K562 (cell line): ENCODE data around the gene HMOX2. TPM values are rescaled to one million over a fixed set of nuclear protein-coding genes. Genes with fewer than 3 reads are reported as not detected.

Source experiments
- ATAC-seq: fragments of 200-7000 bp; cut with Tn5 transposase; 3 replicates; pipeline ENCODE4 v1.9.1; 2020; ENCODE audit warnings: moderate library complexity
- BruUV-seq: library from RNA; stranded (reverse); fragments of 400-500 nt; replicated peaks from 2 replicates; lab custom pipeline; 2021; lab: Mats Ljungman, UMichigan
- CTCF ChIA-PET: fragments of 300-600 bp; formaldehyde crosslinking; extraction: SDS; loops from one replicate; lab custom pipeline; 2021; ENCODE audit warnings: low intra/inter-chr PET ratio; lab: Yijun Ruan, JAX
- POLR2A ChIA-PET: fragments of 300-600, 350-650 bp; sonication (Branson Sonifier 250); formaldehyde crosslinking; extraction: SDS; loops from one replicate; lab custom pipeline; 2021; ENCODE audit warnings: antibody characterized with exemption, inconsistent platforms; lab: Yijun Ruan, JAX
- DNase-seq, 4 experiments: peaks; one replicate each; pipeline versions ENCODE4 v3.0.0 to v3.0.0-alpha.2; 2011 to 2018; ENCODE audit warnings: low spot score in 3 of 4, mixed read lengths in 3 of 4; ENCODE audit errors: extremely low read depth in 1 of 4
- FAIRE-seq: peaks from 2 replicates; lab custom pipeline; 2011; peaks lifted over from hg19 to GRCh38; lab: Jason Lieb, UNC
- H2AFZ ChIP-seq: 2 replicates; pipeline ENCODE4 v1.6.0; 2011; ENCODE audit warnings: low read depth, low read length, control low read depth, inconsistent platforms
- H3K27ac ChIP-seq: fragments of 200-600 bp; 3 replicates; pipeline ENCODE4 v1.8.0; 2011; ENCODE audit warnings: low read depth, mild to moderate bottlenecking, control low read depth, inconsistent platforms, low read length, moderate library complexity, mixed read lengths; ENCODE audit errors: extremely low read depth
- H3K27me3 ChIP-seq, 2 experiments: fragments of 300-600 bp in 1 of 2; 2 replicates in 1 of 2; 3 replicates in 1 of 2; pipeline versions ENCODE4 v1.6.0 to v1.8.0; 2011; ENCODE audit warnings: inconsistent platforms in 2 of 2, low read length in 2 of 2, mild to moderate bottlenecking in 1 of 2, mixed read lengths in 1 of 2, moderate library complexity in 1 of 2; ENCODE audit not compliant: control insufficient read depth in 2 of 2, insufficient read depth in 2 of 2
- H3K36me3 ChIP-seq: fragments of 300-600 bp; 3 replicates; pipeline ENCODE4 v1.8.0; 2011; ENCODE audit warnings: mild to moderate bottlenecking, low read length, inconsistent platforms; ENCODE audit not compliant: control insufficient read depth, insufficient read depth
- H3K4me1 ChIP-seq, 2 experiments: fragments of 200-600 bp in 1 of 2; replicated peaks in 1 of 2; 2 replicates in 1 of 2; 3 replicates in 1 of 2; pipeline versions ENCODE4 v1.5.1 to v1.8.0; 2011; ENCODE audit warnings: inconsistent platforms in 2 of 2, low read length in 2 of 2, mild to moderate bottlenecking in 1 of 2, mixed read lengths in 1 of 2, moderate library complexity in 1 of 2; ENCODE audit not compliant: control insufficient read depth in 2 of 2, insufficient read depth in 2 of 2
- H3K4me2 ChIP-seq: 2 replicates; pipeline ENCODE4 v1.6.1; 2011; ENCODE audit warnings: low read length, control low read depth, inconsistent platforms, mixed read lengths; ENCODE audit not compliant: insufficient read depth
- H3K4me3 ChIP-seq: fragments of 200-600 bp; sonication (generic), shearing (Covaris generic); 2 replicates; pipeline ENCODE4 v1.5.1; 2016; ENCODE audit warnings: control low read depth, inconsistent platforms
- H3K79me2 ChIP-seq: fragments of 200-600 bp; 3 replicates; pipeline ENCODE4 v1.8.0; 2011; ENCODE audit warnings: low read length, inconsistent platforms; ENCODE audit not compliant: control insufficient read depth, insufficient read depth
- H3K9ac ChIP-seq, 2 experiments: 2 replicates each; pipeline versions ENCODE4 v1.6.0 to v1.6.1; 2011; ENCODE audit warnings: low read depth in 2 of 2, low read length in 2 of 2, control low read depth in 1 of 2, inconsistent platforms in 1 of 2, mild to moderate bottlenecking in 1 of 2, mixed read lengths in 1 of 2; ENCODE audit not compliant: insufficient read depth in 1 of 2
- H3K9me1 ChIP-seq: one replicate; pipeline ENCODE4 v1.6.0; 2011; ENCODE audit warnings: inconsistent platforms, mild to moderate bottlenecking, low read length, moderate library complexity; ENCODE audit not compliant: control insufficient read depth, insufficient read depth
- H3K9me3 ChIP-seq: replicated peaks from 2 replicates; pipeline ENCODE4 v1.5.1; 2011; ENCODE audit warnings: low read depth, low read length, inconsistent platforms; ENCODE audit not compliant: control insufficient read depth, insufficient read depth
- H4K20me1 ChIP-seq: replicated peaks from 2 replicates; pipeline ENCODE4 v1.6.1; 2011; ENCODE audit warnings: low read length, inconsistent platforms, mixed read lengths; ENCODE audit not compliant: control insufficient read depth, insufficient read depth
- KLF13 ChIP-seq: fragments of 450-650 bp; IDR thresholded peaks from 2 replicates; pipeline ENCODE4 v1.6.1; 2016; ENCODE audit warnings: missing genetic modification characterization, low read depth, mild to moderate bottlenecking, missing compliant biosample characterization, moderate library complexity, borderline replicate concordance
- RBBP5 ChIP-seq: fragments of 200-600 bp; sonication (generic); IDR thresholded peaks from 2 replicates; pipeline ENCODE4 v1.6.1; 2012; ENCODE audit warnings: borderline replicate concordance, mild to moderate bottlenecking, low read length, control low read depth, inconsistent platforms; ENCODE audit not compliant: insufficient read depth, poor library complexity, severe bottlenecking
- RBM25 ChIP-seq: fragments of 200-400 bp; formaldehyde crosslinking; IDR thresholded peaks from 2 replicates; pipeline ENCODE4 v1.6.1; 2018; ENCODE audit warnings: low read length, low read depth, moderate library complexity; ENCODE audit not compliant: severe bottlenecking
- ZEB2 ChIP-seq: fragments of 450-650 bp; IDR thresholded peaks from 2 replicates; pipeline ENCODE4 v1.6.1; 2016
- ZNF121 ChIP-seq: sonication (generic); formaldehyde crosslinking; conservative IDR thresholded peaks from 2 replicates; pipeline ENCODE4 v1.8.0; 2022; ENCODE audit warnings: missing genetic modification reagents
- ZNF146 ChIP-seq: IDR thresholded peaks from one replicate; pipeline ENCODE4 v1.6.1; 2018; ENCODE audit warnings: missing compliant biosample characterization; ENCODE audit not compliant: unreplicated experiment
- ZNF184 ChIP-seq: sonication (generic); formaldehyde crosslinking; IDR thresholded peaks from 2 replicates; pipeline ENCODE4 v1.5.0; 2020; ENCODE audit warnings: missing genetic modification reagents
- WGBS: fragments of 100-300 bp; shearing (Covaris generic); methylation state at CpG from one replicate; pipeline ENCODE4 v1.1.6; 2016; ENCODE audit warnings: low coverage, mixed read lengths; ENCODE audit not compliant: insufficient coverage; ENCODE audit errors: missing lambda C conversion rate; 5-methylcytosine and 5-hydroxymethylcytosine counted together
- in situ Hi-C: fragments of 300-500 bp; cut with MboI; formaldehyde crosslinking; loops from 4 replicates; pipeline ENCODE4 v1.15.0; 2018; ENCODE audit warnings: inconsistent platforms, mixed read lengths
- intact Hi-C: fragments of 100-400 bp; cut with micrococcal nuclease; formaldehyde crosslinking; loops from 2 replicates; pipeline ENCODE4 v1.14.2; 2022
- polyA plus RNA-seq, 8 experiments: library from polyadenylated mRNA; depleted of rRNA in 4 of 8; stranded (reverse) in 5 of 8; unstranded in 3 of 8; fragments of >200 nt; fragmentation: Nextera tagmentation in 2 of 8; fragmentation: Illumina TruSeq in 1 of 8; extraction: Ambion mirVana in 2 of 8; extraction: Trizol in 1 of 8; gene quantifications; 2 replicates each; pipeline versions ENCODE4 v1.2.1 to v1.2.3, GENCODE V29; 2011 to 2014; ENCODE audit warnings: inconsistent platforms in 1 of 8, missing spikeins in 1 of 8
- total RNA-seq, 7 experiments: library from RNA; depleted of rRNA in 6 of 7; stranded (reverse); fragments of >200 nt in 6 of 7; fragmentation: Illumina TruSeq in 2 of 7; extraction: Trizol in 2 of 7; gene quantifications; 2 replicates each; pipeline versions ENCODE4 v1.2.1 to v1.2.3, GENCODE V29; 2011 to 2021; ENCODE audit warnings: low replicate concordance in 1 of 7

The HMOX2 gene
- total and polyA plus RNA-seq, 9 of the 15 experiments (the other 6 are each of a cell fraction or from before 2014, with no cell fraction given), result 26.8 to 87.4 (median 57.4) TPM

DNA sequence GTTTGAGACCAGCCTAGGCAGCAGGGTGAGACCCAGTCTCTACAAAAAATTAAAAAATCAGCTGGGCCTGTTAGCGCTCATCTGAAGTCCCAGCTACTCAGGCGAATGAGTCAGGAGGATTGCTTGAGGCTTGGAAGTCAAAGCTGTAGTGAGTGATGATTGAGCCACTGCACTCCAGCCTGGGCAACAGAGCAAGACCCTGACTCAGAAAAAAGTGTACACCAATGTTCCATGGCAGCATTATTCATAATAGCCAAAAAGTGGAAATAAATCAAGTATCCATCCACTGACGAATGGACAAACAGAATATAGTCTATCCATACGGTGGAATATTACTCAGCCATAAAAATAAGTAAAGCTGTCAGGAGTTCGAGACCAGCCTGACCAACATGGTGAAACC lies 4.3 kb upstream of the HMOX2 start:
- no peaks in the 10 kb centered on the region for H4K20me1 ChIP-seq
- H3K4me2 ChIP-seq, result no peak overlapping the region
- no peak overlapping the region for H2AFZ ChIP-seq
- DNase-seq (no peak), ATAC-seq (no peak), FAIRE-seq (no peak)
- H3K36me3 ChIP-seq, result peaks cover 35% of the 10 kb centered on the region; the same call in 2 of the 3 replicates
- H3K79me2 ChIP-seq, result peaks cover 42% of the 10 kb centered on the region
- H3K9me1 ChIP-seq, result no peaks in the 10 kb centered on the region
- ChIA-PET CTCF (no interaction called here), POLR2A (interaction anchor here (0.6 to 6.6 kb wide), 3 partner anchors 11 to 39 kb away, joined by 3 to 59 read pairs (median 3); no protein-coding TSS in a partner anchor)
- H3K27ac ChIP-seq, result no peak overlapping the region
- no peaks in the 10 kb centered on the region for H3K27me3 ChIP-seq
- no peak overlapping the region for H3K9ac ChIP-seq
- 93% methylated on average over 5 of the region's 5 CpGs for WGBS
- in situ Hi-C loops (no loop called here), intact Hi-C loops (no loop called here)
- BruUV-seq, result no TSS peak
- TF ChIP-seq ZNF121, result peak; percentile 88
- TF ChIP-seq RBBP5, result no peak
- no peak for TF ChIP-seq KLF13 (tag)
- TF ChIP-seq RBM25, result peak; percentile 10
- peak; percentile 43 for TF ChIP-seq ZNF146
- H3K4me1 ChIP-seq, result peaks cover 9 to 38% of the 10 kb centered on the region in 2 experiments; a peak in 4 of 5 replicates
- no peaks in the 10 kb centered on the region for H3K9me3 ChIP-seq
- H3K4me3 ChIP-seq, result no peak overlapping the region

DNA sequence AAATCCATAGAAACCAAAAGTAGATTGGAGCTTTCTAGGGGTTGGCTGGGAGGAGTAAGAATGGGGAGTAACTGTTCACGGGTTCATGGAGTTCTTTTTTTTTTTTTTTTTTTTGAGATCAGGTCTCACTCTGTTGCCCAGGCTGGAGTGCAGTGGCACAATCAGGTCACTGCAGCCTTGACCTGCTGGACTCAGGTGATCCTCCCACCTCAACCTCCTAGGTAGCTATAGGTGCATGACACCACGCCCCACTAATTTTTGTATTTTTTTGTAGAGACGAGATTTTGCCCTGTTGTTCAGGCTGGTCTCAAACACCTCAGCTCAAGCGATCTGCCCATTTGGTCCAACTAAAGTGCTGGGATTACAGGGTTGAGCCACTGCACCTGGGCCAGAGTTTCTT lies 3.3 kb upstream of the HMOX2 start:
- 36% methylated on average over 4 of the region's 4 CpGs for WGBS
- H3K9ac ChIP-seq, result peak overlapping the region; percentile 55 to 81; a peak in 2 of 4 replicates
- H3K79me2 ChIP-seq, result peaks cover 52% of the 10 kb centered on the region

More for the DNA sequence above, 3.3 kb upstream of the HMOX2 start:
- DNase-seq, result no peak
- peaks cover 26% of the 10 kb centered on the region; the same call in 2 of the 3 replicates for H3K36me3 ChIP-seq
- POLR2A ChIA-PET, result interaction anchor here (6.6 kb wide), 1 partner anchor 12 kb away, joined by 59 read pairs; no protein-coding TSS in a partner anchor
- ATAC-seq, result no peak
- CTCF ChIA-PET, result no interaction called here
- no peaks in the 10 kb centered on the region for H4K20me1 ChIP-seq
- H2AFZ ChIP-seq, result no peak overlapping the region
- H3K4me3 ChIP-seq, result no peak overlapping the region
- BruUV-seq, result no TSS peak
- in situ Hi-C loops (no loop called here), intact Hi-C loops (no loop called here)
- H3K4me1 ChIP-seq, result peaks cover 11 to 38% of the 10 kb centered on the region in 2 experiments; a peak in 4 of 5 replicates
- no peak for FAIRE-seq
- no peaks in the 10 kb centered on the region for H3K9me1 ChIP-seq
- H3K4me2 ChIP-seq, result no peak overlapping the region; the same call in 1 of the 2 replicates
- H3K27me3 ChIP-seq, result no peaks in the 10 kb centered on the region
- 0 out of 2 replicates have a peak, but pooled peaks have one; percentile 15 for TF ChIP-seq ZEB2
- TF ChIP-seq ZNF184 (CRISPR knock-in tag), result no peak
- H3K27ac ChIP-seq, result no peak overlapping the region
- no peaks in the 10 kb centered on the region for H3K9me3 ChIP-seq
